HG03064 (cell line): ENCODE data around the gene WAPL.
"Not testable (repeated sequence)": the region's sequence is repeated elsewhere in the genome, so short reads cannot be mapped to it uniquely, and the experiment has no call there.

Source experiments
- ATAC-seq: cut with Tn5 transposase; IDR thresholded peaks from one replicate; pipeline ENCODE4 v1.9.1; 2021; ENCODE audit warnings: low read depth; ENCODE audit not compliant: unreplicated experiment

The WAPL gene

DNA sequence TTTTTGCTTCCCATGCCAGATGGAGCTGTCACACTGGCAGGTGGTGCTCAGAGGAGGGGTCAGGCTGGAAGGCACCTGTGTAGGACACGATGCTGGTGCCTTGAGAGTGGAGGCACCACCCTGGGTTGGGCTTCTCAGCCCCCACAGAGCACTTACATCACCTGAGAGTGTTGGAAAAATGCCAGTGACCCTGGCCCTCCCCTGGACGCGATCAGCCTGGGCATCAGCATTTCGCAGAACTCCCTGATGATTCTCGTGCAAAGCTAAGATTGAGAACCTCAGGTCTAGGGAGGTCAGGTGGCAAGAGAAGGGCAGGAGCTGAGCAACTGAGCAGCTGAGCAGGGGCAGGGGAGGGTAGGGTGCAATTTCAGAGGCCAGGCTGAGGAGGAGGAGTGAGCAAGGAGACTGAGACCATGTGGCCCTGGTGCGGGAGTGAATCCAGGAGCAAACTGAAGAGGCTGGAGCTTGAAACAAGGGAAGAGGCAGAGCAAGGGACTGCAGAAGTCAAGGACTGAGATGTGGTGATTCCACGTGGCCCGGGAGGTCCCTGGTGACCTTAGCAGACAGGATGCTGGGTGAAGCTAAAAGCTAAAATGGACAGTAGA lies 130.3 kb downstream of the WAPL start:
- no peak for ATAC-seq

DNA sequence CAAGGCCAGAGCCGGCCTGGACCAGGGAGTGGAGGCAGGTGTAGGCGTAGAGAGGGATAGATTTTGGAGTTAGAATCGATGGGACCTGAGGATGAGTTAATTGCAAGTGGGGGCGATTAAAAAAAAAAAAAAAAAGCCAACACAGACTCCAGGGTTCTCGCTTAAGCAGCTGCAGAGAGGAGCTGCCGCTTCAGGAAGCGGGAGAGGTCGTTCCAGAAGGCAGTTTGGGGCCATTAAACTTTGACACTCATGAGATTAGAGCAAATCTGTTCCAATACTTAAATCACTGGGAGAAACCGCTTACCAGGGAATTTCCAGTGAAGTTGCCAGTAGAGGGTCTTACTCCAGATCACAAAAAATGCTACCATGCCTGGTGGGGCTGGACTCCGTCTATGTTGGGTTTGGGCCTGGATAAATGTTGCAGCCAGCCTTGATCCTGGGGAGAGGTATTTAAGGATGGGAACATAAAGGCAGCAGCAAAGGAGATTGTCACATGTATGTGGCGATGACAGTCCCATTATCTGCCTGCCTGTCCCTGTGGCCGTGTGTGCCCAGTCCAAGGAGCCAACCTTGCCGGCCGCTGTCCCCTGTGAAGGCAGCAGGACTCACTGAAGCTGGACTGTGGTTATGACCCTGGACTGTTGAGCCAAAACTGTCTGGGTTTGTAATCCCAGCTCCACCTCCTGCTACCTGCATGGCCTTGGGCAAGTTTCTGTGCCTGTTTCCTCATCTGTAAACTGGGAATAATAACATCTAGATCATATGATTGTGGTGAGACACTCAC lies 131.1 kb downstream of the WAPL start:
- ATAC-seq, result no peak

DNA sequence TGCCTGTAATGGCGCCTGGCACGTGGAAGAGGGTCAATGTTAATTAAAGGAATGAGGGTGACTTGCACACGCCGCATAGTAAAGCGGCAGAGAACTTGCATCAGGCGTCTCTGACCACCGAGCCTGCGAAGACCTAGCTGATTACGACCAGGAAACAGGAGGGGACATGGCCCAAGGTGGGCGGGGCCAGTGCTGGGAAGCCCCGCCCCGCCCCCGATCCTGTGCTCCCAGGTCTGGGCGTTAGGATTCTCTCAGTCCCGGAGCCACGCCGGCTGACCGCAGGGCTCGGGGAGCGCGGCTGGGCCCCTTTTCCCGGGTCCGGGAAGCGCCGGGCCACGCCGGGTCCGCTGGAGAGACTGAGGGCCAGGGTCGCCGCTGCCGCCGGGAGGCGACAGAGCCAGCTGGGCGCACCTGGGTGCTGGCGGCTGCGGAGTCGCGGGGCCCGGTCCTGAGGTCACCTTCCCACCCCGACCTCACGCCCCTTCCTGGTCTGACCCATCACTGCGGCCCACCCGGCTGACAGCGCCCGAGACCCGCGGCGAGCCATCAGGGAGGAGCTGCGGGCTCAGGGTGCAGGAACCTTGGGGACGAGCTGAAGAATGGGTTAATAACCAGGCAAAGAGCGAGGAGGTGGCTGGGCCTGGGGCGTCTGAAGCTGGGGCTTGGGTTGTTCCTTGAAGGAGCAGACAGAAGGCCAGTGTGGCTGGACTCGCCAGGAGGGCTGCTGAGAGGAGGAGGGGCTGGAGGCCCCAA lies 132.0 kb downstream of the WAPL start:
- peak; percentile 51 for ATAC-seq

DNA sequence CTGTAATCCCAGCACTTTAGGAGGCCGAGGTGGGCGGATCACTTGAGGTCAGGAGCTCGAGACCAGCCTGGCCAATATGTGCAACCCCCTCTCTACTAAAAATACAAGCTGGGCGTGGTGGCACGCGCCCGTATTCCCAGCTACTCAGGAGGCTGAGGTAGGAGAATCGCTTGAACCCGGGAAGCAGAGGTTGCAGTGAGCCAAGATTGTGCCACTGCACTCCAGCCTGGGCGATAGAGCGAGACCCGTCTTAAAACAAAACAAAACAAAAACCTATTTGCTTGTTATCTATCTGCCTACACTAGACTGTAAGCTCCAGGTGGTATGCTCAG lies 132.5 kb downstream of the WAPL start:
- ATAC-seq, result not testable (repeated sequence)

DNA sequence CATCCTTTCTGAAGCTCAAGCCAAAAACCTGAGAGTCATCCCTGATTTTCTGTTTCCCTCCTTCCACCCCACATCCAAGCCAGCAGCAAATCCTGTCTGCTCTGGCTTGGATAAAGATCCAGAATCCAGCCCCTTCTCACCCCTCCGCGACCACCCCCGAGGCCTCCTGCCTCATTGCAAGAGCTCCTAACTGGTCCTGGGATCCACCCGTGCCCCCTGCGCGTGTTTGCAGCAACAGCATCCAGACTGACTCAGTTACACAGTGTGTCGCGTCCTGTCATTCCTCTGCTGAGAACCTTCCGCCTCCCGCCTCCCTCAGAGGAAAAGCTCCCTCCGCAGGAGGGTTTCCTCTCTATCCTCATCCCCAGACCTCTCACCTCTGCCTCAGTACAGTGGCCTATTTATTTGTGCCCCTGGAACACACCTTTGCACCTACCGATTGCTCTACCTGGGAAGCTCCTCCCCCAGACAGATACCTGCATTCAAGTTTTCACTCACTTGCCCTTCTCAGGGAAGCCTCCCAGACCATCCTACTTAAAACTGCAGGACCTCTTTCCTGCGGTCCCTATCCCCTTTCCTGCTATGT lies 133.4 kb downstream of the WAPL start:
- no peak for ATAC-seq

DNA sequence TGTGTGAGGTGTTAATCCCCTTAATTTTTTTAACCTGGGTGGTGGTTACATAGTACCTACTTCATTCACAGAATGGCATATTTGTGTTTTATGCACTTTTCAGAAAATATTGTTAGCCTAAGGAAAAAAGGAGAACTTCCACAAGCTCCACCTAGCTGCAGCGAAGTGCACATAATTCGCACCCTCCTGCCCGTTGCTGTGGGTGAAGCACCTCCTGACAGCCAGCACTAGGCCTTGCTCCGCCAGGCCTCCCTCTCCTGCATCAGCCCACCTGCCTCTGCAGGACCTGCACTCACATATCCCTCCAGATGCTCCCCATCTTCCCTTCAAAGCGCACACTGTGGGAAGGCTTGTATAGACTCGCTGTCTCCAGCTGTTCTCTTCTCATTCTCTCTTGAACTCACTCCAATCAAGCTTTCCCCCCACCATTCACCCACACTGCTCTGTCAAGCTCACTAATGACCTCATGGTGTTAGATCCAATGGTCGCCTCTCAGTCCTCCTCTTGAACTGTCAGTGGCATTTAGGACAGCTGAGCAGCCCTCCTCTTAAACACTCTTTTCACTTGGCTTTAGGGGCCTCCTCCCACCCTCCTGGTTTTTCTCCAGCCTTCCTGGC lies 134.3 kb downstream of the WAPL start:
- ATAC-seq, result no peak

DNA sequence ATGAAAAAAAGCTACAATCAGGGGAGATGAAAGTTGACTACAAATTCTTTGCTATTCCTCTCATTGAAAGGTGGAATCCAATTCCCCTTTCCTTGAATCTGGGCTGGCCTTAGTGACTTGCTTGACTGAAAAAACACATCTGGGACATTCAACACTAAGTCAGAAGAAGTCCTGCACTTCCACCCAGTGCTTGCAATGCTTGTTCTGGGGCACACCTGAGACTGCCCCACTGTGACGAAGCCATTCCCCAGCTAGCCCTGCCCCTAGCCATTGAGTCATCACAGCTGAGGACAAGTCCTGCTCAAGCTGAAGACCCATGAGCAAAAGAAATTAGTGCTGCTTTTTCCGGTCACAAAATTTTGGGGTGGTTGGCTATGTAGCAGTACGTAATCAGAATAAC lies 135.8 kb downstream of the WAPL start:
- ATAC-seq, result no peak
